ENCODE measurements around the gene AP5Z1. TPM values are rescaled to one million over a fixed set of nuclear protein-coding genes. Genes with fewer than 3 reads are reported as not detected.

Gene AP5Z1
- polyA plus RNA-seq, 1 of the 3 experiments (the other 2 are of a cell fraction), result 29.5 TPM

GRCh38 chr7:4794591-4795350 lies 19.3 kb downstream of the AP5Z1 start:
- Histone ChIP-seq H3F3A (replicated peaks; ENCODE audit: insufficient read depth) (no peaks in the 10 kb centered on the region), H4K20me1 (ENCODE audit: insufficient read depth) (no peaks in the 10 kb centered on the region), H2AFZ (ENCODE audit: low read depth) (no peak overlapping the region), H3K4me3 (ENCODE audit: low read depth in 2 of 2, low read length in 1 of 2) (no peak overlapping the region), H3K9me2 (no peaks in the 10 kb centered on the region), H3K4me2 (no peak overlapping the region), H3K9ac (no peak overlapping the region), H3K27ac (ENCODE audit: low read depth in 2 of 2, low read length in 1 of 2) (no peak overlapping the region), H3K9me3 (no peaks in the 10 kb centered on the region), H3K79me2 (ENCODE audit: insufficient read depth) (no peaks in the 10 kb centered on the region), H3K36me3 (replicated peaks in 1 of 2; ENCODE audit: control insufficient read depth in 1 of 2, insufficient read depth in 2 of 2, low read length in 1 of 2) (peaks cover 15 to 30% of the 10 kb centered on the region in 2 experiments), H3K4me1 (ENCODE audit: control insufficient read depth in 1 of 2, insufficient read depth in 2 of 2, low read depth in 1 of 2, low read length in 1 of 2) (peaks cover 0 to 9% of the 10 kb centered on the region in 2 experiments; a peak in 1 of 4 replicates), H3K27me3 (ENCODE audit: insufficient read depth) (no peaks in the 10 kb centered on the region)
- ChIA-PET POLR2A (no interaction called here), CTCF (interaction anchor here (0.6 to 6.1 kb wide), 4 partner anchors 35 to 914 kb away, joined by 3 to 63 read pairs (median 16); partner anchors contain the start of gene RADIL)
- 89% methylated on average over 24 of the region's 24 CpGs for WGBS (ENCODE audit: low lambda C conversion rate)
- DNase-seq, result no peak
- TF ChIP-seq RFX5 (IDR thresholded peaks at IDR 0.05; ENCODE audit: low read length), result no peak
- no peak for TF ChIP-seq TEAD4 (IDR thresholded peaks at IDR 0.05; ENCODE audit: borderline replicate concordance, insufficient read depth)
- no peak for TF ChIP-seq EZH2phosphoT487 (IDR thresholded peaks at IDR 0.05; ENCODE audit: borderline replicate concordance, low read depth)
- TF ChIP-seq SMC3 (IDR thresholded peaks at IDR 0.05; ENCODE audit: low read depth, low read length), result no peak
- no peak for TF ChIP-seq NFIC (IDR thresholded peaks at IDR 0.05; ENCODE audit: borderline replicate concordance)
- TF ChIP-seq NRF1 (IDR thresholded peaks at IDR 0.05; ENCODE audit: low read depth, low read length), result no peak
- no peak for TF ChIP-seq TCF12 (IDR thresholded peaks at IDR 0.05)
- TF ChIP-seq, protein P1, sequence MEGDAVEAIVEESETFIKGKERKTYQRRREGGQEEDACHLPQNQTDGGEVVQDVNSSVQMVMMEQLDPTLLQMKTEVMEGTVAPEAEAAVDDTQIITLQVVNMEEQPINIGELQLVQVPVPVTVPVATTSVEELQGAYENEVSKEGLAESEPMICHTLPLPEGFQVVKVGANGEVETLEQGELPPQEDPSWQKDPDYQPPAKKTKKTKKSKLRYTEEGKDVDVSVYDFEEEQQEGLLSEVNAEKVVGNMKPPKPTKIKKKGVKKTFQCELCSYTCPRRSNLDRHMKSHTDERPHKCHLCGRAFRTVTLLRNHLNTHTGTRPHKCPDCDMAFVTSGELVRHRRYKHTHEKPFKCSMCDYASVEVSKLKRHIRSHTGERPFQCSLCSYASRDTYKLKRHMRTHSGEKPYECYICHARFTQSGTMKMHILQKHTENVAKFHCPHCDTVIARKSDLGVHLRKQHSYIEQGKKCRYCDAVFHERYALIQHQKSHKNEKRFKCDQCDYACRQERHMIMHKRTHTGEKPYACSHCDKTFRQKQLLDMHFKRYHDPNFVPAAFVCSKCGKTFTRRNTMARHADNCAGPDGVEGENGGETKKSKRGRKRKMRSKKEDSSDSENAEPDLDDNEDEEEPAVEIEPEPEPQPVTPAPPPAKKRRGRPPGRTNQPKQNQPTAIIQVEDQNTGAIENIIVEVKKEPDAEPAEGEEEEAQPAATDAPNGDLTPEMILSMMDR (IDR thresholded peaks at IDR 0.05), result no peak
- TF ChIP-seq POLR2AphosphoS5 (IDR thresholded peaks at IDR 0.05; ENCODE audit: low read depth, low read length), result no peak
- no peak for TF ChIP-seq USF1 (IDR thresholded peaks at IDR 0.05; ENCODE audit: borderline replicate concordance, low read depth)
- no peak for TF ChIP-seq FOXM1 (IDR thresholded peaks at IDR 0.05; ENCODE audit: low read depth)
- TF ChIP-seq IRF3 (IDR thresholded peaks at IDR 0.05; ENCODE audit: low read depth, low read length), result no peak
- TF ChIP-seq RCOR1 (IDR thresholded peaks at IDR 0.05; ENCODE audit: low read length), result no peak

Data from SK-N-SH (cell line).